HG03139 (cell line): ENCODE data around the gene SMIM5.

ENCODE experiments used
- ATAC-seq: cut with Tn5 transposase; IDR thresholded peaks from one replicate; pipeline ENCODE4 v1.9.1; 2021; ENCODE audit not compliant: unreplicated experiment

The SMIM5 gene

GRCh38 chr17:75602644-75603043 lies 30.6 kb upstream of the SMIM5 start:
- ATAC-seq = no peak

- no peak for ATAC-seq
Measured at GRCh38 chr17:75603123-75603522, 30.1 kb upstream of the SMIM5 start.

DNA sequence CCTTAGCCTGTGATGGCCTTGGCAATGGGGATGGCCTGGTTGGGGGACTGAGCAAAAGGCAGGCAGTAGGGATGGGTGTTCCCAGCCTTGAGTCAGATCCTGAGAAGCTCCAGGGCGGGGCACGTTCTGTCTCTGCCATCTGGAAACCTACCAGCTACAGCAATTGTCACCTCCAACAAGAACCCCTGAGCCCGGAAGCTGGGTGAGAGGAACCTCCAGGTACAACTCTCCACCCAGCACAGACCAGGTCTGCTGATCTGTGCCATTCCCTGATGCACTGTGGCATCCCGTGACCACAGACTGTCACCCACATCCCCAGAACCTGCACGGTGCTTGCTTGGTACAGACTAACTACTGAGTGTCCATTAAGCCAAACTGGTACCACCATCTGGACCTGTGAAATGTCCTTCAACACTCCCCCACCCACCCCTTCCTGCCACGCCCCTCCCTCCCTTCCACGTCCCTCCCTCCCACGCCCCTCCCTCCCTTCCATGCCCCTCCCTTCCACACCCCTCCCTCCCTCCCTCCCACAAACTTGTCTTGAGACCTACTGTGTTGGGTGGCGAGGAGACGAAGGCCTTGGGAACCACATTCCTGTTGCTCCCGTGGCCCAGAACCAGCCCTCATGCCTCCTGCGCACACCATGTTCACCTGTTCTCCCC lies 29.1 kb upstream of the SMIM5 start:
- ATAC-seq = no peak

DNA sequence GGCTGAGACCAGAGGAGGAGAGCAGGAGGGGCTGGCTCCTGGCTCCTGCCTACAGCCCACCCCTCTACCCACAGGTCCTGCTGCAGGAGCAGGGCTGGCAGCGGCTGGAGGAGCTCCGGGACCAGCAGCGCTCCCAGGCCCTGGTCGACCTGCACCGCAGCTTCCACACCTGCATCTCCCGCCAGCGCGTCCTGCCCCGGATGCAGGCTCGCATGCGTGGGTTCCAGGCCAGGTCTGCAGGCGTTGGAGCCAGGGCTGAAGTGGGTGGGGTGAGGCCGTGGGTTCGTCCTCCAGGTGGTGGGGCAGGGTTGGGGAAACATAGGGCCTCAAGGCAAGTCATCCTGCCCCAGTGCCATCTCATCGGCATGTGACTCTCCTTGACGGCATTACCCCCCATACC lies 27.4 kb upstream of the SMIM5 start:
- no peak for ATAC-seq

GRCh38 chr17:75607086-75607485 lies 26.1 kb upstream of the SMIM5 start:
- ATAC-seq = no peak

DNA sequence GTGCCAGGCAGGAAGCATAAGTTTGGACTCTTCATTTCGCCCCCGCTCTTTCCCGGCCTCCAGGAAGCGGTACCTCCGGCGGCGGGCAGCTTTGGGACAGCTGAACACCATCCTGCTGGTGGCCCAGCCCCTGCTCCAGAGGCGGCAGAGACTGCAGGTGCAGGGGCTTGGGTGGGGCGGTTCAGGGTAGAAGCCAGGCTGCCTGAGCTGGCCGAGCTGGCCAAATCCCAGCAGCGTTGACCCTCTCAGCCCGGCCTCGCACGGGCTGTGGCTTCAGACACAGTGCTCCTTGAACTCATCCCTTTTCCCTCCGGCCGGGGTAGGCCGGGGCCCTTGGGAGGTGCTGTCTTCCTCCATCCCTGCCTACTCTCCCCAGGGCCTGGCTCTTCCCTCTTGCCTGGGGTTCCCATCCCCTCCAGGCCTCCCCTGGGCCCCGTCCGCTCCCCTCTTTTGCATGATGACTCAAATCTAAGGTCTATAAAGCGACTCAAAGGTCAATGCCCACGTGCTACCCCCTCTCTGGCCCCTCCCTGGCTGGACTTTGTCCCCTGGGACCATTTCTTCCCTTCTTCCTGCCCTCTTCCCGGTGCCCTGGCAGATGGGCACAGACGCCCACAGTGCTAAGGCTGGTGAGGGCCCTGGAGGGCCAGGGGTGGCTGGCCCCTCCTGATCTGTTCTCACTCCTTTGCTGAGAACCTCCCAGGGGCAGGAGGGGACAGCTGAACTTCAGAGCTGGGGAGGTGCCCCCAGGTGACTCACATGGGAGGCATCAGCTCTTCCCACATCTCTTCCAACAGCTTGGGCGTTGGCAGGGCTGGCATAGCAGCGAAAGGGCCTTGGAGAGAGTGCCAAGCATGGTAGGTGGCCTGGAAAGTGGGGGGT lies 22.9 kb upstream of the SMIM5 start:
- ATAC-seq = no peak

GRCh38 chr17:75611851-75612429 lies 21.3 kb upstream of the SMIM5 start:
- ATAC-seq = no peak

DNA sequence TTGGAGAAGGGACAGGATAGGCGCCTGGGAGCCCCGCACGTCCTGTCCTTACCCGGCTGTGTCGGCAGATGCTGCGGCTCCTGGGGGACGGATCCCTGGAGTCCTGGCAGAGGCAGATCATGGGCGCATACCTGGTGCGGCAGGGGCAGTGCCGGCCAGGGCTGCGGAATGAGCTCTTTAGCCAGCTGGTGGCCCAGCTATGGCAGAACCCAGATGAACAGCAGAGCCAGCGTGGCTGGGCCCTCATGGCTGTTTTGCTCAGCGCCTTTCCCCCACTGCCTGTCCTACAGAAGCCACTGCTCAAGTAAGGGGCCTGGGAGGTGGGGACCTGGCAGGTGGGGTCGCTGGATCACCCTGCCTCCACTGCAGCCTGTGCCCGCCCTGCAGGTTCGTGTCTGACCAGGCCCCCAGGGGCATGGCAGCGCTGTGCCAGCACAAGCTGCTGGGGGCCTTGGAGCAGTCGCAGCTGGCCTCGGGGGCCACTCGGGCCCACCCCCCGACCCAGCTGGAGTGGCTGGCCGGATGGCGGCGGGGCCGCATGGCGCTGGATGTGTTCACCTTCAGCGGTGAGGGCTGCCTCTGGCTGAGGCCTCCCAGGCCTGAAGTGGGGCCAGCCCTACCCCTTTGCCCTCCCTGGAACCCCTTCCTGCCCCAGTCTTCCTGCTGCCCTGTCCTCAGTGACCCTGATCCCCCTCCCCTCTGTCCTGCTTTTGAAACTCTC lies 20.2 kb upstream of the SMIM5 start:
- ATAC-seq = no peak

DNA sequence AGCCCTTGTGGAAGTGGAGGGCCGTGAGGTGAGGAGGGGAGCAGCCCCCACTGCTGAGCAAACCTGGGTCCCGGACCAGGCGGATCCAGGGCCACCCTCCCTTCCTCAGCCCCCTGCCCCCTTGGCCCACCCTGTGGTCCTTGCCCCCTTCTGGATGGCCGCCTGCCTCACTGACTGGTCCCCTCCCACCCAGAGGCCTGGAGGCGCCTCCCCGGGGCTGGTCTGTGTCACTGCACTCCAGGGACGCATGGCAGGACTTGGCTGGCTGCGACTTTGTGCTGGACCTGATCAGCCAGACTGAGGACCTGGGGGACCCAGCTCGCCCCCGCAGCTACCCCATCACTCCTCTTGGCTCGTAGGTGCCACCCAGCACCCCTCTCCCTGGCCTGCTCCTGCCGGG lies 19.2 kb upstream of the SMIM5 start:
- no peak for ATAC-seq

DNA sequence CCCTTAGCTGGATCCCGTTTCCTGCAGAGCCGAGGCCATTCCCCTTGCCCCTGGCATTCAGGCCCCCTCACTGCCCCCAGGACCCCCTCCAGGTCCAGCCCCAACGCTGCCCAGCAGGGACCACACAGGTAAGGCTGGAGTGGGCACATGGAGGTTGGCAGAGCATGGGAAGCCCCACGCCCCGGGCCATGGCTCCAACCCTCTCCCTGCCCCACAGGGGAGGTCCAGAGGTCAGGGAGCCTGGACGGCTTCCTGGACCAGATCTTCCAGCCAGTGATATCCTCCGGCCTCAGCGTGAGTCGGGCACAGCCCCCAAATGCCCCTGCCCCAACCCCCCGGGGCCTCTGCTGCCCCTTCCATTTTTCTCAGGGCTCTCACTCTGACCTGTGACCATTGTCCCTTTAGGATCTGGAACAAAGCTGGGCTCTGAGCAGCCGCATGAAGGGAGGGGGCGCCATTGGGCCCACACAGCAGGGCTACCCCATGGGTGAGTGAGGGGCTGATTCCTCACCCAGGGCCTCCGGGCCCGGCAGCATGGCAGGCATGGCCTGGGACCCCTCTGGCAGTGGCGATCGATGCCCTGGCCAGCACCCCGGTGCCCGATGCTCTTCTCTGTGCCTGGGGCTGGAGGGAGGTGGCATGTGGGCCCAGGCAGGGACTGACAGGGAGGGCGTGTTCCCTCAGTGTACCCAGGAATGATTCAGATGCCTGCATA lies 18.5 kb upstream of the SMIM5 start:
- no peak for ATAC-seq

GRCh38 chr17:75615301-75615700 lies 17.9 kb upstream of the SMIM5 start:
- ATAC-seq = no peak

GRCh38 chr17:75616521-75617122 lies 16.6 kb upstream of the SMIM5 start:
- no peak for ATAC-seq

- ATAC-seq = no peak
Measured at GRCh38 chr17:75617218-75617617, 16.0 kb upstream of the SMIM5 start.

GRCh38 chr17:75617675-75618074 lies 15.6 kb upstream of the SMIM5 start:
- no peak for ATAC-seq

GRCh38 chr17:75619506-75620431 lies 13.5 kb upstream of the SMIM5 start:
- ATAC-seq = no peak

DNA sequence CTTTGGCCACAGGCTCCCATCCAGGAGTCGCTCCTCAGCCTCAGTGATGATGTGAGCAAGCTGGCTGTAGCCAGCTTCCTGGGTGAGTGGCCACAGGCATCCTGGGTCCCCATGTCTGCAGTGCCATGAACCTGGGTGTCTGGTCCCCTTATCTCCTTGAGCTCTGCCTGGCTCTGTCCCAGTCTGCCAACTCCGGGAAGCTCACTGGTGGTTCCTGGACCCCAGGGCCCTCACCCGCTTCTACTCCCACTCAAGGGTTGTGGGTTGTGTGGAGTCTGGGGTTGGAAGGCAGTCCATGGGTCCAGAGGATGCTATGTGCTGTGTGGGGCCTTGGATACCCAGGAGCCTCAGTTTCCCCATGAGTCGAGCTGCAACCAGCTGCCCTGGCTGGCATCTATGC lies 11.7 kb upstream of the SMIM5 start:
- ATAC-seq = no peak

DNA sequence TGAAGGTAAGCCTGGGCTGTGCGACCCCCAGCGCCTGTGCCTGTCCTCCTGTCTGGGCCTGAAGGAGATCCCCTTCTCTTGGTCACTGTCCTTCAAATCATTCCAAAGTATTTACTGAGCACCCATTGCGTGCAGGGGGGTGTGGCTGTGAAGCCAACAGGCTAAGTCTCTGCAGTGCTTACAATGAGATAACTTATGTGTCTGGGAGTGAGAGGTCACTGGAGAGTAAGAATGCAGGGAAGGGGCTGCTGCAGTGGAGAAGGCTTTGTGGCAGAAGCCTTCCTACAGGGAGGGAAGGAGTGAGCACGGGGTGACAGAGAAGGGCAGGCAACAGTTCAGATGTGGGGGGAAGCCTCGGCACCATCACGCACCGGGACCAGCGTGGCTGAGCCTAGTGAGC lies 11.2 kb upstream of the SMIM5 start:
- ATAC-seq = no peak

DNA sequence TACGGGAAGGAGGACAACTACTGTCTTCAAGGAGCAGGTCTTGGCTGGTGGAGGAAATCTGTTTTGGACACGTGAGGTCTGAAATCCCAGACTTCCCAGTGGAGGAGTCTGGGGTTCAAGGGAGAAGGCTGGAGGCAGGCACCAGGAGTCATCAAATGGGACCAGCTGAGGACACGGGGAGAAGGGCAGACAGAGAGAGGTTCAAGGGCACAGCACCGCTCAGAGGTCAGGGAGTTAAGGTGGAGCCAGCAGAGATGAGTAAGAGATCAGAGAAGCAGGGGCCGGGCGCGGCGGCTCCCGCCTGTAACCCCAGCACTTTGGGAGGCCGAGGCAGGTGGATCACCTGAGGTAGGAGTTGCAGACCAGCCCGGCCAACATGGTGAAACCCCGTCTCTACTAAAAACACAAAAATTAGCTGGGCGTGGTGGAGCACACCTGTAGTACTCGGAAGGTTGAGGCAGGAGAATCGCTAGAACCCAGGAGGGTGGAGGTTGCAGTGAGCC lies 10.4 kb upstream of the SMIM5 start:
- no peak for ATAC-seq

- ATAC-seq = no peak
Measured at GRCh38 chr17:75623386-75623785, 9.8 kb upstream of the SMIM5 start.
